HEK293T (cell line): ENCODE results near the gene COQ4.

ENCODE experiments used
- CTCF ChIA-PET: fragments of 350-600 bp; formaldehyde crosslinking; extraction: SDS; loops from one replicate; lab custom pipeline; 2021; ENCODE audit warnings: antibody characterized with exemption, inconsistent platforms; lab: Yijun Ruan, JAX
- POLR2A ChIA-PET: fragments of 350-600 bp; formaldehyde crosslinking; extraction: SDS; loops from one replicate; lab custom pipeline; 2020; ENCODE audit warnings: antibody characterized with exemption, inconsistent platforms; lab: Yijun Ruan, JAX
- DNase-seq: peaks from one replicate; pipeline ENCODE4 v3.0.0; 2012; ENCODE audit warnings: mixed read lengths; ENCODE audit errors: extremely low spot score
- ARNT ChIP-seq: fragments of 450-650 bp; IDR thresholded peaks from 2 replicates; pipeline ENCODE4 v1.6.1; 2017; ENCODE audit warnings: mild to moderate bottlenecking
- BHLHE40 ChIP-seq: fragments of 450-650 bp; IDR thresholded peaks from 2 replicates; pipeline ENCODE4 v1.6.1; 2016; ENCODE audit warnings: mild to moderate bottlenecking, moderate library complexity, borderline replicate concordance
- CTBP1 ChIP-seq: fragments of 450-650 bp; IDR thresholded peaks from 2 replicates; pipeline ENCODE4 v1.6.1; 2016; ENCODE audit warnings: borderline replicate concordance
- ELF4 ChIP-seq: fragments of 450-650 bp; IDR thresholded peaks from 2 replicates; pipeline ENCODE4 v1.6.1; 2017; ENCODE audit warnings: antibody characterized with exemption
- FOXA1 ChIP-seq: fragments of 450-650 bp; IDR thresholded peaks from 2 replicates; pipeline ENCODE4 v1.6.1; 2016; ENCODE audit warnings: mild to moderate bottlenecking
- FOXK2 ChIP-seq: fragments of 450-650 bp; IDR thresholded peaks from 2 replicates; pipeline ENCODE4 v1.6.1; 2016; ENCODE audit warnings: mild to moderate bottlenecking
- FOXM1 ChIP-seq: fragments of 450-650 bp; IDR thresholded peaks from 2 replicates; pipeline ENCODE4 v1.6.1; 2017; ENCODE audit warnings: mild to moderate bottlenecking, borderline replicate concordance
- HDGF ChIP-seq: fragments of 450-650 bp; IDR thresholded peaks from 2 replicates; pipeline ENCODE4 v1.6.1; 2017; ENCODE audit warnings: antibody characterized with exemption, borderline replicate concordance
- L3MBTL2 ChIP-seq: fragments of 450-650 bp; conservative IDR thresholded peaks from 2 replicates; pipeline ENCODE4 v1.6.1; 2016; ENCODE audit warnings: mild to moderate bottlenecking
- LEF1 ChIP-seq: fragments of 450-650 bp; IDR thresholded peaks from 2 replicates; pipeline ENCODE4 v1.6.1; 2017; ENCODE audit warnings: mild to moderate bottlenecking, borderline replicate concordance
- NFRKB ChIP-seq: fragments of 450-650 bp; IDR thresholded peaks from 2 replicates; pipeline ENCODE4 v1.6.1; 2016; ENCODE audit warnings: mild to moderate bottlenecking, moderate library complexity
- PKNOX1 ChIP-seq: fragments of 450-650 bp; IDR thresholded peaks from 2 replicates; pipeline ENCODE4 v1.6.1; 2016
- SP1 ChIP-seq: fragments of 450-650 bp; IDR thresholded peaks from 2 replicates; pipeline ENCODE4 v1.6.1; 2017
- SUZ12 ChIP-seq: fragments of 450-650 bp; IDR thresholded peaks from 2 replicates; pipeline ENCODE4 v1.6.1; 2016; ENCODE audit warnings: mild to moderate bottlenecking
- TARDBP ChIP-seq: fragments of 450-650 bp; IDR thresholded peaks from 2 replicates; pipeline ENCODE4 v1.6.1; 2016
- ZNF384 ChIP-seq: fragments of 450-650 bp; IDR thresholded peaks from 2 replicates; pipeline ENCODE4 v1.6.1; 2016

Gene COQ4

GRCh38 chr9:128293091-128293490 lies 29.5 kb upstream of the COQ4 start:
- DNase-seq = no peak
- no peak for TF ChIP-seq L3MBTL2
- POLR2A ChIA-PET = interaction anchor here (1.0 kb wide), 1 partner anchor 17 kb away, joined by 3 read pairs; the partner anchor contains the start of genes GOLGA2 and SWI5
- CTCF ChIA-PET = no interaction called here

GRCh38 chr9:128294142-128294541 lies 28.5 kb upstream of the COQ4 start:
- ChIA-PET CTCF (interaction anchor here (0.7 kb wide), 1 partner anchor 33 kb away, joined by 3 read pairs; no protein-coding TSS in a partner anchor), POLR2A (interaction anchor here (1.0 to 1.5 kb wide), 2 partner anchors 18 kb away, joined by 3 read pairs; partner anchors contain the start of genes GOLGA2 and SWI5)
- TF ChIP-seq ZNF384 = no peak
- TF ChIP-seq CTBP1 = no peak
- no peak for TF ChIP-seq HDGF
- no peak for TF ChIP-seq PKNOX1
- no peak for TF ChIP-seq NFRKB
- no peak for TF ChIP-seq BHLHE40
- no peak for TF ChIP-seq FOXM1
- no peak for TF ChIP-seq FOXA1
- no peak for TF ChIP-seq SUZ12
- TF ChIP-seq L3MBTL2 = no peak
- no peak for TF ChIP-seq TARDBP
- TF ChIP-seq FOXK2 = no peak
- TF ChIP-seq SP1 = no peak
- no peak for TF ChIP-seq ELF4
- no peak for TF ChIP-seq LEF1
- DNase-seq = no peak

GRCh38 chr9:128296340-128297220 lies 26.1 kb upstream of the COQ4 start:
- DNase-seq = no peak
- TF ChIP-seq TARDBP = no peak
- CTCF ChIA-PET = interaction anchor here (0.8 to 2.5 kb wide), 2 partner anchors 45 to 50 kb away, joined by 3 to 10 read pairs; no protein-coding TSS in a partner anchor
- POLR2A ChIA-PET = interaction anchor here (0.8 kb wide), 1 partner anchor 10 kb away, joined by 3 read pairs; no protein-coding TSS in a partner anchor

GRCh38 chr9:128297221-128297773 lies 25.3 kb upstream of the COQ4 start:
- ChIA-PET POLR2A (interaction anchor here (0.8 kb wide), 1 partner anchor 10 kb away, joined by 3 read pairs; no protein-coding TSS in a partner anchor), CTCF (interaction anchor here (0.8 to 2.5 kb wide), 3 partner anchors 44 to 104 kb away, joined by 3 to 10 read pairs (median 4); no protein-coding TSS in a partner anchor)
- TF ChIP-seq ZNF384 (no peak), FOXM1 (no peak), LEF1 (no peak), FOXK2 (no peak), SP1 (no peak), L3MBTL2 (no peak)
- no peak for DNase-seq

GRCh38 chr9:128298535-128299482 lies 23.8 kb upstream of the COQ4 start:
- TF ChIP-seq CTBP1 (no peak), LEF1 (no peak), HDGF (no peak), PKNOX1 (no peak), FOXK2 (no peak), BHLHE40 (no peak), SUZ12 (no peak), FOXM1 (no peak), NFRKB (no peak), ELF4 (no peak), ZNF384 (no peak), TARDBP (no peak), SP1 (no peak), ARNT (no peak)
- no peak for DNase-seq
- ChIA-PET CTCF (interaction anchor here (1.3 kb wide), 1 partner anchor 106 kb away, joined by 4 read pairs; no protein-coding TSS in a partner anchor), POLR2A (interaction anchor here (2.1 kb wide), 1 partner anchor 23 kb away, joined by 6 read pairs; the partner anchor contains the start of genes GOLGA2 and SWI5)

- POLR2A ChIA-PET = interaction anchor here (1.0 to 1.1 kb wide), 2 partner anchors 29 to 67 kb away, joined by 3 read pairs; partner anchors contain the start of genes GOLGA2, SWI5 and URM1
- CTCF ChIA-PET = no interaction called here
- no peak for DNase-seq
- TF ChIP-seq BHLHE40 (no peak), L3MBTL2 (no peak), CTBP1 (no peak), SP1 (no peak), FOXM1 (no peak), TARDBP (no peak), FOXK2 (no peak), ELF4 (no peak), HDGF (no peak), ZNF384 (no peak), ARNT (no peak), LEF1 (no peak), NFRKB (no peak), PKNOX1 (no peak), FOXA1 (no peak), SUZ12 (no peak)
Measured at GRCh38 chr9:128304136-128304970, 18.3 kb upstream of the COQ4 start.
